GM19324 (cell line): Measurements from ENCODE around the gene USP15.
A peak's percentile ranks its signal among the peaks of the same experiment; 100 is the strongest.

Experiments used
- ATAC-seq: cut with Tn5 transposase; IDR thresholded peaks from one replicate; pipeline ENCODE4 v1.9.1; 2021; ENCODE audit warnings: mild to moderate bottlenecking, moderate library complexity; ENCODE audit not compliant: unreplicated experiment, low FRiP score

Gene USP15

GRCh38 chr12:62279058-62279457, 18.9 kb downstream of the USP15 start:
- ATAC-seq, result no peak

GRCh38 chr12:62279961-62280360, 19.8 kb downstream of the USP15 start:
- ATAC-seq, result no peak

GRCh38 chr12:62282057-62282774, 22.0 kb downstream of the USP15 start:
- no peak for ATAC-seq

GRCh38 chr12:62284749-62285148, 24.5 kb downstream of the USP15 start:
- ATAC-seq, result no peak

GRCh38 chr12:62285284-62285683, 25.1 kb downstream of the USP15 start:
- ATAC-seq, result no peak

GRCh38 chr12:62288328-62288727, 28.1 kb downstream of the USP15 start:
- ATAC-seq, result no peak

- no peak for ATAC-seq
These were observed 30.6 kb downstream of the USP15 start for GRCh38 chr12:62290846-62291245.

GRCh38 chr12:62291864-62292760, 31.9 kb downstream of the USP15 start:
- no peak for ATAC-seq

GRCh38 chr12:62292761-62293344, 32.6 kb downstream of the USP15 start:
- ATAC-seq, result no peak

GRCh38 chr12:62294378-62294777, 34.2 kb downstream of the USP15 start:
- no peak for ATAC-seq

- no peak for ATAC-seq
These were observed 35.8 kb downstream of the USP15 start for GRCh38 chr12:62296001-62296400.

GRCh38 chr12:62297321-62297720, 37.1 kb downstream of the USP15 start:
- ATAC-seq, result no peak

- ATAC-seq, result no peak
These were observed 39.4 kb downstream of the USP15 start for GRCh38 chr12:62299617-62300016.

GRCh38 chr12:62301080-62301798, 41.0 kb downstream of the USP15 start:
- ATAC-seq, result peak; percentile 60

- ATAC-seq, result peak; percentile 52
These were observed 41.6 kb downstream of the USP15 start for GRCh38 chr12:62301799-62302133.

GRCh38 chr12:62304560-62304959, 44.4 kb downstream of the USP15 start:
- ATAC-seq, result no peak

- ATAC-seq, result no peak
These were observed 45.6 kb downstream of the USP15 start for GRCh38 chr12:62305778-62306177.

- no peak for ATAC-seq
These were observed 46.6 kb downstream of the USP15 start for GRCh38 chr12:62306569-62307530.

GRCh38 chr12:62308201-62308600, 48.0 kb downstream of the USP15 start:
- ATAC-seq, result no peak
